HepG2 (cell line): ENCODE data around the gene ATP8B1. TPM values are rescaled to one million over a fixed set of nuclear protein-coding genes. Genes with fewer than 3 reads are reported as not detected.

Source experiments
- ATAC-seq: fragments of 200-7000 bp; cut with Tn5 transposase; 3 replicates; pipeline ENCODE4 v1.9.1; 2020; ENCODE audit warnings: mild to moderate bottlenecking, moderate library complexity
- BruUV-seq: library from RNA; stranded (reverse); fragments of 400-500 nt; replicated peaks from 2 replicates; lab custom pipeline; 2021; lab: Mats Ljungman, UMichigan
- CTCF ChIA-PET: fragments of 300-600 bp; formaldehyde crosslinking; extraction: SDS; loops from one replicate; lab custom pipeline; 2021; ENCODE audit warnings: low total read pairs, inconsistent platforms, low intra/inter-chr PET ratio; lab: Yijun Ruan, JAX
- POLR2A ChIA-PET: fragments of 350-600 bp; sonication (Branson Sonifier 250); formaldehyde crosslinking; loops from one replicate; lab custom pipeline; 2020; ENCODE audit warnings: antibody characterized with exemption, inconsistent platforms; lab: Yijun Ruan, JAX
- DNase-seq: peaks from one replicate; pipeline ENCODE4 v3.0.0-alpha.2; 2015; ENCODE audit warnings: low spot score
- FAIRE-seq: peaks from 3 replicates; lab custom pipeline; 2011; peaks lifted over from hg19 to GRCh38; lab: Jason Lieb, UNC
- H2AFZ ChIP-seq: one replicate; pipeline ENCODE4 v1.6.1; 2011; ENCODE audit warnings: low read length, inconsistent platforms
- H3K27ac ChIP-seq: fragments of 300-600 bp; 3 replicates; pipeline ENCODE4 v1.8.0; 2011; ENCODE audit warnings: mixed run types, mild to moderate bottlenecking, mixed read lengths, low read length, inconsistent platforms; ENCODE audit not compliant: insufficient read depth; ENCODE audit errors: extremely low read length
- H3K27me3 ChIP-seq, 2 experiments: fragments of 200-600 bp in 1 of 2; 2 replicates in 1 of 2; 3 replicates in 1 of 2; pipeline versions ENCODE4 v1.6.0 to v1.8.0; 2011; ENCODE audit warnings: low read length in 2 of 2, mild to moderate bottlenecking in 2 of 2, moderate library complexity in 2 of 2, inconsistent platforms in 1 of 2; ENCODE audit not compliant: insufficient read depth in 2 of 2, control insufficient read depth in 1 of 2
- H3K36me3 ChIP-seq, 2 experiments: fragments of 200-600 bp in 1 of 2; replicated peaks in 1 of 2; 2 replicates in 1 of 2; 3 replicates in 1 of 2; pipeline versions ENCODE4 v1.5.1 to v1.8.0; 2011; ENCODE audit warnings: low read length in 2 of 2, inconsistent platforms in 1 of 2; ENCODE audit not compliant: insufficient read depth in 2 of 2, control insufficient read depth in 1 of 2
- H3K4me1 ChIP-seq: 2 replicates; pipeline ENCODE4 v1.5.1; 2012; ENCODE audit warnings: low read length, inconsistent platforms; ENCODE audit not compliant: insufficient read depth
- H3K4me2 ChIP-seq: 2 replicates; pipeline ENCODE4 v1.6.0; 2011; ENCODE audit warnings: low read depth, low read length, inconsistent platforms
- H3K4me3 ChIP-seq, 3 experiments: fragments of 200-600 bp in 1 of 3; sonication (generic), shearing (Covaris generic) in 1 of 3; replicated peaks in 1 of 3; 2 replicates each; pipeline ENCODE4 v1.5.1; 2011 to 2016; ENCODE audit warnings: low read length in 3 of 3, inconsistent platforms in 2 of 3, low read depth in 2 of 3, mild to moderate bottlenecking in 2 of 3, control low read depth in 1 of 3, mixed read lengths in 1 of 3; ENCODE audit not compliant: insufficient read depth in 1 of 3
- H3K79me2 ChIP-seq: one replicate; pipeline ENCODE4 v1.6.1; 2011; ENCODE audit warnings: low read length, inconsistent platforms; ENCODE audit not compliant: insufficient read depth
- H3K9ac ChIP-seq: 2 replicates; pipeline ENCODE4 v1.6.0; 2011; ENCODE audit warnings: mild to moderate bottlenecking, low read depth, low read length, inconsistent platforms; ENCODE audit not compliant: insufficient read depth
- H3K9me3 ChIP-seq: 2 replicates; pipeline ENCODE4 v1.5.1; 2012; ENCODE audit warnings: mild to moderate bottlenecking, low read length
- H4K20me1 ChIP-seq: 2 replicates; pipeline ENCODE4 v1.6.0; 2011; ENCODE audit warnings: inconsistent platforms, mild to moderate bottlenecking, low read length, moderate library complexity; ENCODE audit not compliant: insufficient read depth
- ARID3A ChIP-seq: IDR thresholded peaks from 2 replicates; pipeline ENCODE4 v1.6.1; 2012; ENCODE audit warnings: low read depth, low read length, improper control_type of control experiment
- NCOR1 ChIP-seq: fragments of 200-600 bp; sonication (generic); IDR thresholded peaks from 2 replicates; pipeline ENCODE4 v1.7.0; 2017; ENCODE audit warnings: antibody characterized with exemption, low read length, borderline replicate concordance
- NRL ChIP-seq: sonication (generic); formaldehyde crosslinking; IDR thresholded peaks from 2 replicates; pipeline ENCODE4 v1.5.0; 2020; ENCODE audit warnings: missing genetic modification reagents, mild to moderate bottlenecking, moderate library complexity, borderline replicate concordance
- RORA ChIP-seq: sonication (generic); formaldehyde crosslinking; IDR thresholded peaks from 2 replicates; pipeline ENCODE4 v1.5.0; 2020; ENCODE audit warnings: mild to moderate bottlenecking, missing genetic modification reagents, moderate library complexity
- TBL1XR1 ChIP-seq: fragments of 150-350 bp; IDR thresholded peaks from 2 replicates; pipeline ENCODE4 v1.6.1; 2014; ENCODE audit warnings: borderline replicate concordance, low read length; ENCODE audit not compliant: partially characterized antibody
- THAP9 ChIP-seq: sonication (generic); formaldehyde crosslinking; IDR thresholded peaks from 2 replicates; pipeline ENCODE4; 2020; ENCODE audit warnings: missing genetic modification reagents, mild to moderate bottlenecking, borderline replicate concordance
- ZNF564 ChIP-seq: sonication (generic); formaldehyde crosslinking; IDR thresholded peaks from 2 replicates; pipeline ENCODE4 v1.8.1; 2023; ENCODE audit warnings: mild to moderate bottlenecking, missing genetic modification reagents
- ZNF670 ChIP-seq: sonication (generic); formaldehyde crosslinking; IDR thresholded peaks from 2 replicates; pipeline ENCODE4 v1.8.0; 2022; ENCODE audit warnings: mild to moderate bottlenecking, missing genetic modification reagents, borderline replicate concordance
- ZNF878 ChIP-seq: sonication (generic); formaldehyde crosslinking; IDR thresholded peaks from 2 replicates; pipeline ENCODE4 v1.8.1; 2023; ENCODE audit warnings: mild to moderate bottlenecking, missing genetic modification reagents, moderate library complexity
- WGBS: methylation state at CpG from one replicate; pipeline ENCODE4 v1.1.6; 2017; ENCODE audit warnings: low lambda C conversion rate; 5-methylcytosine and 5-hydroxymethylcytosine counted together
- in situ Hi-C: cut with HindIII; loops from 2 replicates; pipeline ENCODE4 v1.10.0; 2017; ENCODE audit warnings: low pct_unique_long_range_greater_than_20kb; ENCODE audit not compliant: extremely low pct_ligation_motif_present
- intact Hi-C: fragments of 100-400 bp; cut with micrococcal nuclease; formaldehyde crosslinking; loops from one replicate; pipeline ENCODE4 v1.10.0; 2022; ENCODE audit not compliant: unreplicated experiment
- polyA plus RNA-seq, 8 experiments: library from polyadenylated mRNA; depleted of rRNA in 3 of 8; stranded (reverse) in 7 of 8; unstranded in 1 of 8; fragments of >200 nt; fragmentation: Illumina TruSeq in 4 of 8; extraction: Trizol in 4 of 8; gene quantifications; 2 replicates each; pipeline versions ENCODE4 v1.2.1 to v1.2.3, GENCODE V29; 2011 to 2016; ENCODE audit warnings: low read depth in 4 of 8, missing spikeins in 1 of 8, mixed read lengths in 1 of 8; ENCODE audit not compliant: insufficient read depth in 1 of 8
- total RNA-seq, 5 experiments: library from RNA; depleted of rRNA; stranded (reverse); fragments of >200 nt; fragmentation: Illumina TruSeq; extraction: Trizol; gene quantifications; 2 replicates each; pipeline ENCODE4 v1.2.3, GENCODE V29; 2016; ENCODE audit warnings: low read depth in 1 of 5
- TF ChIP-seq, protein P1 (sequence below): sonication (generic); formaldehyde crosslinking; conservative IDR thresholded peaks from 2 replicates; pipeline ENCODE4 v1.4.0; 2020; ENCODE audit warnings: mild to moderate bottlenecking, missing genetic modification reagents, moderate library complexity

The ATP8B1 gene
- total and polyA plus RNA-seq, 2 of the 13 experiments (the other 11 are each of a cell fraction or from before 2014, with no cell fraction given): 2.8 to 4.0 TPM

- TF ChIP-seq ZNF564 (CRISPR knock-in tag): no peak
- no peak for TF ChIP-seq ZNF878 (CRISPR knock-in tag)
- TF ChIP-seq ARID3A: no peak
- TF ChIP-seq NRL (CRISPR knock-in tag): no peak
- TF ChIP-seq NCOR1: no peak
- TF ChIP-seq TBL1XR1: no peak
Measured at GRCh38 chr18:57709335-57709734, 93.8 kb downstream of the ATP8B1 start (continued).

- TF ChIP-seq THAP9 (CRISPR knock-in tag) (no peak), RORA (CRISPR knock-in tag) (no peak), ZNF670 (CRISPR knock-in tag) (no peak)
- TF ChIP-seq, protein P1, sequence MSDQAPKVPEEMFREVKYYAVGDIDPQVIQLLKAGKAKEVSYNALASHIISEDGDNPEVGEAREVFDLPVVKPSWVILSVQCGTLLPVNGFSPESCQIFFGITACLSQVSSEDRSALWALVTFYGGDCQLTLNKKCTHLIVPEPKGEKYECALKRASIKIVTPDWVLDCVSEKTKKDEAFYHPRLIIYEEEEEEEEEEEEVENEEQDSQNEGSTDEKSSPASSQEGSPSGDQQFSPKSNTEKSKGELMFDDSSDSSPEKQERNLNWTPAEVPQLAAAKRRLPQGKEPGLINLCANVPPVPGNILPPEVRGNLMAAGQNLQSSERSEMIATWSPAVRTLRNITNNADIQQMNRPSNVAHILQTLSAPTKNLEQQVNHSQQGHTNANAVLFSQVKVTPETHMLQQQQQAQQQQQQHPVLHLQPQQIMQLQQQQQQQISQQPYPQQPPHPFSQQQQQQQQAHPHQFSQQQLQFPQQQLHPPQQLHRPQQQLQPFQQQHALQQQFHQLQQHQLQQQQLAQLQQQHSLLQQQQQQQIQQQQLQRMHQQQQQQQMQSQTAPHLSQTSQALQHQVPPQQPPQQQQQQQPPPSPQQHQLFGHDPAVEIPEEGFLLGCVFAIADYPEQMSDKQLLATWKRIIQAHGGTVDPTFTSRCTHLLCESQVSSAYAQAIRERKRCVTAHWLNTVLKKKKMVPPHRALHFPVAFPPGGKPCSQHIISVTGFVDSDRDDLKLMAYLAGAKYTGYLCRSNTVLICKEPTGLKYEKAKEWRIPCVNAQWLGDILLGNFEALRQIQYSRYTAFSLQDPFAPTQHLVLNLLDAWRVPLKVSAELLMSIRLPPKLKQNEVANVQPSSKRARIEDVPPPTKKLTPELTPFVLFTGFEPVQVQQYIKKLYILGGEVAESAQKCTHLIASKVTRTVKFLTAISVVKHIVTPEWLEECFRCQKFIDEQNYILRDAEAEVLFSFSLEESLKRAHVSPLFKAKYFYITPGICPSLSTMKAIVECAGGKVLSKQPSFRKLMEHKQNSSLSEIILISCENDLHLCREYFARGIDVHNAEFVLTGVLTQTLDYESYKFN (CRISPR knock-in tag): no peak
- no peak overlapping the region for H3K27ac ChIP-seq
- DNase-seq (no peak), ATAC-seq (no peak), FAIRE-seq (no peak)
- H3K4me1 ChIP-seq: peaks cover 46% of the 10 kb centered on the region
- H3K27me3 ChIP-seq: no peaks in the 10 kb centered on the region
- WGBS: 96% methylated on average over 3 of the region's 3 CpGs
- no peaks in the 10 kb centered on the region for H4K20me1 ChIP-seq
- no TSS peak for BruUV-seq
- in situ Hi-C loops: no loop called here
- CTCF ChIA-PET: no interaction called here
- intact Hi-C loops: no loop called here
- H3K4me2 ChIP-seq: no peak overlapping the region
- no peaks in the 10 kb centered on the region for H3K36me3 ChIP-seq
- peaks cover 3% of the 10 kb centered on the region; the same call in 1 of the 2 replicates for H3K9me3 ChIP-seq
- H2AFZ ChIP-seq: no peak overlapping the region
- H3K79me2 ChIP-seq: no peaks in the 10 kb centered on the region
- no peak overlapping the region for H3K9ac ChIP-seq
- no peak overlapping the region for H3K4me3 ChIP-seq
- POLR2A ChIA-PET: no interaction called here
Measured at GRCh38 chr18:57708288-57708687, 94.8 kb downstream of the ATP8B1 start.
